Measurements from ENCODE around the gene MYBPC3.

MYBPC3 gene

DNA sequence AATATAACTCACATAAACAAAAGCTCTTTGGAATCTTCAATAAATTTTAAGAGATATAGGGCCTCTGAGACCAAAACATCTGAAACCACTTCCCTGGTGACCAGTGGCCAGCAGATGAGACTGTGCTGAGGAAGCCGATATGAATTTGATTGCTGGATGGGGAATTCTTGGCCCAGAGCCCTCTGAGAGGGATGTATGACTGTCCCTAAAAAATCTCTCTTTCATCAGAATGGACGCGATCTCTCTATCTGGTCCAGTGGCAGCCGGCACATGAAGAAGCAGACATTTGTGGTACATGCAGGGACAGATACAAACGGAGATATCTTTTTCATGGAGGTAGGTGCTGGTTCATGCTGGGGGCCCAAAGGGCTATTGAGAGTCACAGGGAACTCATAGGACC is 37.5 kb downstream of the MYBPC3 start:
- no peak for DNase-seq

DNA sequence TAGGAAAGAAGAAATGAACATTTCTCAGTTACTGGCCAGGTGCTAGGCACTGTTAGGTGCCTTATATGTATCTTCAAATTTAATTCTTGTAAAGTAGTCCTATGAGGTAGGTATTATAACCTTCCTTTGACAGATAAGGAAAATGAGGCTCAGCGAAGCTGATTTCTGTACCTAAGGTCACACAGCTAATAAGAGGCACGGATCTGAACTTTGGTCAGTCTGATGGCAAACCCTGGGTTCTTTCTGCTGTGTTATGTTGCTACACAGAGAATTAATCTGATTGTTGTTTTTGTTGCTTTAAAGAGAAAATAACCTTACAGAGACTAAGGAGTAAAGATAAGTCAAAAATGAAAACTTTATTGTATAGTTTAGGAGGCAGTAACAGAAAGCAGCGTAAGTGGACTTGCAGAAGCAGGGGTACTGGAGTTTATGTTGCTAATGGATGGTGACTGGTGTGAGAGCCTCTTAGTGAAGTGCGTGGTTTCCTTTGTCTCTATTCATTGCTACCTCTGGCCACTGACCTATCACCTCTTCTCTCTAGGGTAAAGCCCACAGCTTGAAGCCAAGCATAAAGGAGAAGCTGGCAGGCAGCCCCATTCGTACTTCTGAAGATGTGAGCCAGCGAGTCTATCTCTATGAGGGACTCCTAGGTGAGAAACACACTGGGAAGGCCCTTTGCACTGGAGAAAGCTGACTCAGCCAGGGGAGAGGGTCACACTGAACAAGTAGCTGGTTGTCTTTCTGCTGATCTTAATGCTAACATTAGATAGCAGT is 44.3 kb downstream of the MYBPC3 start:
- no peak for DNase-seq

DNA sequence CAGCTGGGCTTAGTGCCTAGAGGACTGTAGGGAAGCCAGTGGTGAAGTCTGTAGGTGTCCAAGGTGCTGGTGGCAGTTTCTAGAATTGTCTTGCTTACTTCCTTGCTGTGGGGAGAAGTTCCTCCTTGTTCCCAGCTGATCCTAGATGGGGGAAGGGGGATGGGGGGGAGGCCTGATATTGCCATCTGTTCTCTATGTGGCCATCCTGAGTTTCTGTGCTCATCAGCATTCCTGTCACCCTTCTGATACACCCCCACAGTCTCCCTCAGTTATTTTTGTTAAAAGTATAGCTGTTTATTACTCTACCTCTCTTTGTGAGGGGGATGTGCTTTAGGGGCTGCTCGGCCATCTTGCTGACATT is 46.0 kb downstream of the MYBPC3 start:
- no peak for DNase-seq

DNA sequence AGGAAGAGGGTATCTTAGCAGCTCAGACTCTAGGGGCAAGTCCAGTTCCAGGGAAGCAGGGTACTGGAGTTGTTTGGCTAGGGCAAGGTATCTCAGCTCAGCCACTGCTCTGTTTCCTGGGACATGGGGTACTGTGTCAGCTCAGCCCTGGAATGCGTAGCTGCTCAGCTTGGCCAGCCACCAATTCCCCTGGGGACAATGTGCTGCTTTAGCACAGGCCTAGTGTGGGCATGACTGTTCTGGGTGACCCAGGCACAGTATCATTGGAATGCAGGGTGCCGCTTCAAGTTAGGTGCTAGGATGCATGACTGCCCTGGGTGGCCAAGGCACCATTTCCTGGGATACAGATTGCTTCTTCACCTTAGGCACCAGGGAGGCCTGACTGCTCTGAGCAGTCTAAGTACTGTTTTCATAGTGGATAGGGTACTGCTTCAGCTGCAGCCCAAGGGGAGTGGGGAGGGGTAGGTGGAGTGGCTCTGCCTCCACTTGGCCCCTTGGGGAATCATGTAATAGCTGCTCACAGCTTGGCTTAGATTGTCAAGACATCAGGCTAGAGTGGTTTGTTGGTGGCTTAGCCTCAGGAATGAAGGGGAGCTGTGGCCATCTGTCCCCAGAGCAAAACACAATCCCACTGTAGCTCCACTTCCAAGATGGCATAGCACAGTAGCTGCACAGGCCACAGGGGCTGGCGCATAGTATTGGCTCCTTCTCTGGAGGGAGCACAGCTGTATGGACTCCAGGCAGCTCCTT is 46.6 kb downstream of the MYBPC3 start:
- DNase-seq, result no peak

DNA sequence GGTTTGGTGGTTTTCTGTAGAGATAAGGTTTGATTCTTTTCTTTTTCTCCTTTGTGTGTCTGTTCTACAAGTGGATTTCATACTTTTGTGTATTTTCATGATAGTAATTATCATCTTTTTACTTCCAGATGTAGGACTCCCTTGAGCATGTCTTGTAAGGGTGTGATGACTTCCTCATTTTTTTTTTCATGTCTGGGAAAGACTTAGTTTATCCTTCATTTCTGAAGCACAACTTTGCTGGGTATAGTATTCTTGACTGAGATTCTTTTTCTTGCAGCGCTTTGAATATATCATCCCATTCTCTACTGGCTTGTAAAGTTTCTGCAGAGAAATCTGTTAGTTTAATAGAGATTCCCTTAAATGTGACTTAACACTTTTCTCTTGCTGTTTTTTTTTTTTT is 49.6 kb downstream of the MYBPC3 start:
- no peak for DNase-seq

DNA sequence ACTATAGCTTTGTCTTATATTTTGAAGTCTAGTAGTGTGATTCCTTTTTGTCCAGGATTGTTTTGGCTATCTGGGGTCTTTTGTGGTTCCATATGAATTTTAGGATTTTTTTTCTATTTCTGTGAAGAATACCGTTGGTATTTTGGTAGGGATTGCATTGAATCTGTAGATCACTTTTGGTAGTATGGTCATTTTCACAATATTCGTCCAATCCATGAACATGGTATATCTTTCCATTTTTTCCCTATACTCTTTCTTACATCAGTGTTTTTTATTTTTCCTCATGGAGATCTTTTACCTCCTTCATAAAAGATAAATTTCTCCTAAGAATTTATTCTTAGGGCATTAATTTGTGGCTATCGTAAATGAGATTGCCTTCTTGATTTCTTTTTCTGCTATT is 53.4 kb downstream of the MYBPC3 start:
- no peak for DNase-seq

DNA sequence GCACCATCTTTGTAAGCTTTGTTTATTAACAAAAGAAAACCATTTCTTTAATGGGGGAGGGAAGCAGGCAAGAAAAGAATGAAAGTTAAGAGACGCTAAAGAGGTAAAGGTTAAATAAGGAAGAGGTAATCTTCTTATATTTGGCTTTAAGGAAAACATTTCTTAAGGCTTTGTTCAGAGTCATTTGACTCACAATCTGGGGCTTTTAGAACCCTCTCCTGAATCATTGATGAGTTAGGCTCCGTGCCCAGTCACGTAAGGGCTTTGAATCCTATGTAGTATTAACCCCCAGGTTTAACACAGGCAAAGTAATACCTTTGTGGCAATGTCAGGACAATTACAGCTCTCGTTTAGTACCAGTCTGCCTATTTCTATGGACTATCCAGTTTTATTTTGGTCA is 56.5 kb downstream of the MYBPC3 start:
- DNase-seq, result no peak

DNA sequence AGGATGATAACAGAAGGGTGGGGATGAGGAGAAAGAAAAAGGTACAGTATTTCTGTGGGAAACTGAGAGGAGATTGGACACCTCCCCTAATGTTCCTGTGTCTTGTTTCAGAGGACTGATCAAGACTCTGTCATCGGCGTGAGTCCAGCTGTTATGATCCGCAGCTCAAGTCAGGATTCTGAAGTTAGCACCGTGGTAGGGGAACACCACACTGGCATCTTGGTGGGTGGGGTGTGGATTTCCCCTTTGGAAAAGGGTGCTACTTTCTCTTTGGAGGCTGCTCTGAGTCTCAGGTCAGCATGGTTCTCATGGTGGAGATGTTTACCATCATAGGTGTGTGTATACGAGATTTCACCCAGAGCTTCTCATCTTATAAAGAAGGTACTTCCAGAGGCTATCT is 57.1 kb downstream of the MYBPC3 start:
- DNase-seq, result no peak

DNA sequence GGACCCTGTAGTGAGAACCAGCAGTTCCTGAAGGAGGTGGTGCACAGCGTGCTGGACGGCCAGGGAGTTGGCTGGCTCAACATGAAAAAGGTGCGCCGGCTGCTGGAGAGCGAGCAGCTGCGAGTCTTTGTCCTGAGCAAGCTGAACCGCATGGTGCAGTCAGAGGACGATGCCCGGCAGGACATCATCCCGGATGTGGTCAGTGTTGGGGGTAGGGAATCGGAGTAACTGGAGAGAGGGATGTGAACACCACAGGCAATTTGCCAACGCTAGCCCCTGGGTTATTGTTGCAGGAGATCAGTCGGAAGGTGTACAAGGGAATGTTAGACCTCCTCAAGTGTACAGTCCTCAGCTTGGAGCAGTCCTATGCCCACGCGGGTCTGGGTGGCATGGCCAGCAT is 62.6 kb downstream of the MYBPC3 start:
- no peak for DNase-seq

DNA sequence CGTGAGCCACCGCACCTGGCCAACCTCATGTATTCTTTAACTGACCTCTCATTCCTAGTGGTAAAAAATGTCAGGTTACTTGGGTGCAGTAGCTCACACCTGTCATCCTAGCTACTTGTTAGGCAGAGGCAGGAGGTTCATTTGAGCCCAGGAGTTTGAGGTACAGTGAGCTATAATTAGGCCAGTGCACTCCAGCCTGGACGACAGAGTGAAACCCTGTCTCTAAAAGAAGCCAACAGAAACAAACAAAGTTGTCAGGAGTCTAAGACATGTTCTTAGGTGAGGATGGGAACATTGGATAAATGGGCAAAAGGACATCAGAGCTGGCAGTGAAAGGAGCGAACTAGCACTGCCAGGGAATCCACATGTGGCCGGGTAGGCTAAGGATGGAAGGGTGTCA is 64.4 kb downstream of the MYBPC3 start:
- DNase-seq, result no peak

DNA sequence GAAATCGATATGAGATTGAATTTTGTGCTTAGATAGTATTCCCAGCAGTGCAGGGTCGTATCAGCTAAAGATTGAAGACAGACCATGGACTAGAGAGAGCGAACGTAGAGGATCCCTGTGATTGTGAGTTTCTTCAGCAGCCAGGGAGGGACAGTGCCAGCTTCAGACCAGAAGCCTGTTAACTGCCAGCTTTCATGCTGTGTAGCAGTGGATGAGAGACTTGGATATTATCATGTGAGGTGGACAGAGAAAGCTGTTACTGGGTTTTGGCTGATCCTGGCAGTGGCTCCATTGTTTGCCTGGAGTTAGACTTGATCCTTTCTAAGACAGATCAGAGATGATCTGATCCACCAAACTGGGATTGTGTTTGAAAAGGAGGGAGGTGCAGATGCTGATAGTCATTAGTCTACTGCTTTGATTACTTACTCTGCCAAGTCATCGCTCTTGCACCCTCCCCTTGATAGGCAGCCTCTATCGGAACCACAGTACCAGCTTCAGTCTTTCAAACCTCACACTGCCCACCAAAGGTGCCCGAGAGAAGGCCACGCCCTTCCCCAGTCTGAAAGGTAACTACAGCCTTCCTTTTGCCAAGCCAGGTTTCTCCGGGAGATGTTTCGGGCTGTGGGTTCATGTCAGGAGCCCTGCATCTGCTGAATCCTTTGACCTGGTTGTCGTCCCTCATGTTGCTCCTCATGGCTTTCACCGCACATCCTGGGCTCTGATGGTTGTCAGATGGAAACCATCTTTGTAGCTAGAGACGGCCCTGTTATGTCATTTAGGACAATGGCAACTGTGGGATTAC is 66.3 kb downstream of the MYBPC3 start:
- no peak for DNase-seq

DNA sequence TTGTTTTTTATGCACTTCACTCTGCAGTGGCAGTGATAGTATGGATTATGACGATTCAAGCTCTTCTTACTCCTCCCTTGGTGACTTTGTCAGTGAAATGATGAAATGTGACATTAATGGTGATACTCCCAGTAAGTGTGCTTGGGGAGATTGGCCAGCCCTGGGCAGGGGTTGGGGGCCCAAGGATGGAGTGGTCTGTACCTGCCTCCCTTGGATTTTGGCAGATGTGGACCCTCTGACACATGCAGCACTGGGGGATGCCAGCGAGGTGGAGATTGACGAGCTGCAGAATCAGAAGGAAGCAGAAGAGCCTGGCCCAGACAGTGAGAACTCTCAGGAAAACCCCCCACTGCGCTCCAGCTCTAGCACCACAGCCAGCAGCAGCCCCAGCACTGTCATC is 68.4 kb downstream of the MYBPC3 start:
- DNase-seq, result no peak

DNA sequence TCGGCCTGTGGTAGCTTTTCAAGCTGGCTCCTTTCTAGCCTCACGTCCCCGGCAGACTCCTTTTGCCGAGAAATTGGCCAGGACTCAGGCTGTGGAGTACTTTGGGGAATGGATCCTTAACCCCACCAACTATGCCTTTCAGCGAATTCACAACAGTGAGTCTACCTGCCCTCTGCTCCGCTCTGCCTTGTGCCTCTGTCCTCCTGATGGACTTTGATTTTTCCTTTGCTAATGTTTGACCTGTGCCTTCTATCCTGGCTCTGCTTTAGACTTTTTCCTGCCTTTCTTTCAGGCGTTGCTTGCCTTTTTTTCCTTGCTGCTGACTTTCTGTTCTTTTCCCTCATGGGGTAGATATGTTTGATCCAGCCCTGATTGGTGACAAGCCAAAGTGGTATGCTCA is 70.0 kb downstream of the MYBPC3 start:
- DNase-seq, result no peak
